H1 (cell line): ENCODE measurements around the gene MSANTD2. TPM values are rescaled to one million over a fixed set of nuclear protein-coding genes. Genes with fewer than 3 reads are reported as not detected.

Source experiments
- CTCF ChIA-PET: fragments of 300-600 bp; sonication (Branson Sonifier 250); formaldehyde crosslinking; loops from one replicate; lab custom pipeline; 2021; ENCODE audit not compliant: partially characterized antibody; lab: Charles Lee
- POLR2A ChIA-PET: fragments of 300-600 bp; sonication (Branson Sonifier 250); formaldehyde crosslinking; loops from one replicate; lab custom pipeline; 2021; ENCODE audit warnings: inconsistent platforms; ENCODE audit not compliant: partially characterized antibody; lab: Charles Lee
- DNase-seq, 2 experiments: peaks; one replicate each; pipeline versions ENCODE4 v3.0.0 to v3.0.0-alpha.2; 2010 to 2022; ENCODE audit warnings: low spot score in 2 of 2, low read depth in 1 of 2, mixed read lengths in 1 of 2
- FAIRE-seq: peaks from 2 replicates; lab custom pipeline; 2011; peaks lifted over from hg19 to GRCh38; lab: Jason Lieb, UNC
- H2AFZ ChIP-seq: 2 replicates; pipeline ENCODE4 v1.8.1; 2012; ENCODE audit warnings: low read length, inconsistent platforms
- H2AK5ac ChIP-seq: 2 replicates; pipeline ENCODE4 v1.6.1; 2013; ENCODE audit warnings: low read depth, low read length
- H2BK120ac ChIP-seq: replicated peaks from 2 replicates; pipeline ENCODE3; 2013; ENCODE audit warnings: low read depth, low read length, inconsistent platforms
- H2BK12ac ChIP-seq: 2 replicates; pipeline ENCODE4 v1.6.1; 2013; ENCODE audit warnings: low read depth, low read length
- H2BK15ac ChIP-seq: 2 replicates; pipeline ENCODE4 v1.6.1; 2013; ENCODE audit warnings: low read length
- H2BK20ac ChIP-seq: 2 replicates; pipeline ENCODE4 v1.6.1; 2013; ENCODE audit warnings: low read length
- H2BK5ac ChIP-seq: 2 replicates; pipeline ENCODE4 v1.6.1; 2013; ENCODE audit warnings: low read depth, low read length
- H3K14ac ChIP-seq: 2 replicates; pipeline ENCODE4 v1.6.1; 2013; ENCODE audit warnings: inconsistent platforms; ENCODE audit not compliant: insufficient read length
- H3K18ac ChIP-seq: 2 replicates; pipeline ENCODE4 v1.6.1; 2013; ENCODE audit warnings: low read length; ENCODE audit errors: extremely low read depth
- H3K23ac ChIP-seq: 2 replicates; pipeline ENCODE4 v1.6.1; 2013; ENCODE audit warnings: inconsistent platforms; ENCODE audit not compliant: insufficient read length
- H3K23me2 ChIP-seq: 2 replicates; pipeline ENCODE4 v1.6.1; 2013; ENCODE audit warnings: low read depth, low read length
- H3K27ac ChIP-seq: 2 replicates; pipeline ENCODE4 v1.6.1; 2011; ENCODE audit warnings: low read depth, low read length, inconsistent platforms
- H3K27me3 ChIP-seq, 4 experiments: replicated peaks in 1 of 4; 1 replicate in 1 of 4; 2 replicates in 3 of 4; pipeline versions ENCODE4 v1.6.1 to v1.8.1; 2011 to 2013; ENCODE audit warnings: low read length in 3 of 4, mild to moderate bottlenecking in 3 of 4, inconsistent platforms in 2 of 4, mixed read lengths in 2 of 4, moderate library complexity in 1 of 4; ENCODE audit not compliant: control insufficient read depth in 3 of 4, insufficient read depth in 3 of 4; ENCODE audit errors: extremely low read depth in 1 of 4
- H3K36me3 ChIP-seq, 4 experiments: 2 replicates each; pipeline versions ENCODE4 v1.6.1 to v1.8.1; 2011 to 2013; ENCODE audit warnings: mild to moderate bottlenecking in 4 of 4, low read length in 3 of 4, moderate library complexity in 2 of 4, control low read depth in 1 of 4, inconsistent platforms in 1 of 4; ENCODE audit not compliant: insufficient read depth in 4 of 4, control insufficient read depth in 2 of 4
- H3K4ac ChIP-seq: replicated peaks from 2 replicates; pipeline ENCODE3; 2013; ENCODE audit warnings: low read length, low read depth, mixed read lengths, inconsistent platforms; ENCODE audit not compliant: insufficient read length
- H3K4me1 ChIP-seq, 4 experiments: replicated peaks in 1 of 4; 1 replicate in 1 of 4; 2 replicates in 3 of 4; pipeline versions ENCODE4 v1.6.1 to v1.8.1; 2011 to 2013; ENCODE audit warnings: low read length in 3 of 4, inconsistent platforms in 2 of 4, mixed read lengths in 1 of 4; ENCODE audit not compliant: insufficient read depth in 4 of 4, control insufficient read depth in 3 of 4
- H3K4me2 ChIP-seq, 2 experiments: 2 replicates each; pipeline versions ENCODE4 v1.6.1 to v1.8.1; 2011 to 2013; ENCODE audit warnings: low read depth in 2 of 2, low read length in 2 of 2, control low read depth in 1 of 2, inconsistent platforms in 1 of 2, mild to moderate bottlenecking in 1 of 2; ENCODE audit not compliant: insufficient read depth in 1 of 2
- H3K4me3 ChIP-seq, 4 experiments: fragments of 200-600, 300-600 bp in 1 of 4; sonication (generic), shearing (Covaris generic), sonication (Bioruptor Twin) in 1 of 4; 2 replicates each; pipeline versions ENCODE4 v1.5.1 to v1.8.1; 2011 to 2016; ENCODE audit warnings: low read length in 4 of 4, low read depth in 3 of 4, control low read depth in 2 of 4, inconsistent platforms in 2 of 4, mild to moderate bottlenecking in 2 of 4, mixed read lengths in 1 of 4, moderate library complexity in 1 of 4; ENCODE audit not compliant: insufficient read depth in 2 of 4; ENCODE audit errors: extremely low read depth in 1 of 4
- H3K56ac ChIP-seq: replicated peaks from 2 replicates; pipeline ENCODE3; 2013; ENCODE audit warnings: low read depth, mild to moderate bottlenecking, mixed read lengths, low read length, inconsistent platforms; ENCODE audit not compliant: insufficient read length
- H3K79me1 ChIP-seq: 2 replicates; pipeline ENCODE4 v1.6.1; 2013; ENCODE audit warnings: low read depth, low read length, control low read depth
- H3K79me2 ChIP-seq, 2 experiments: 2 replicates each; pipeline versions ENCODE4 v1.6.1 to v1.8.1; 2012 to 2013; ENCODE audit warnings: low read length in 2 of 2, mild to moderate bottlenecking in 2 of 2, inconsistent platforms in 1 of 2; ENCODE audit not compliant: insufficient read depth in 2 of 2, control insufficient read depth in 1 of 2
- H3K9ac ChIP-seq, 4 experiments: replicated peaks in 1 of 4; 1 replicate in 1 of 4; 2 replicates in 3 of 4; pipeline versions ENCODE4 v1.6.1 to v1.8.1; 2011 to 2013; ENCODE audit warnings: low read depth in 3 of 4, low read length in 3 of 4, control low read depth in 2 of 4, mild to moderate bottlenecking in 2 of 4, moderate library complexity in 2 of 4, inconsistent platforms in 1 of 4; ENCODE audit errors: extremely low read depth in 1 of 4
- H3K9me3 ChIP-seq, 2 experiments: 2 replicates each; pipeline versions ENCODE4 v1.6.1 to v1.8.1; 2012 to 2013; ENCODE audit warnings: mild to moderate bottlenecking in 2 of 2, moderate library complexity in 2 of 2, control low read depth in 1 of 2, inconsistent platforms in 1 of 2, low read depth in 1 of 2, low read length in 1 of 2, mixed read lengths in 1 of 2; ENCODE audit not compliant: insufficient read depth in 2 of 2
- H4K20me1 ChIP-seq, 2 experiments: replicated peaks in 1 of 2; 2 replicates each; pipeline versions ENCODE3 to v1.8.1; 2011 to 2013; ENCODE audit warnings: inconsistent platforms in 2 of 2, low read length in 2 of 2, mild to moderate bottlenecking in 1 of 2; ENCODE audit not compliant: insufficient read depth in 2 of 2, control insufficient read depth in 1 of 2
- H4K5ac ChIP-seq: 2 replicates; pipeline ENCODE4 v1.6.1; 2013; ENCODE audit warnings: low read length, low read depth, mixed read lengths, inconsistent platforms; ENCODE audit not compliant: insufficient read length
- H4K8ac ChIP-seq: 2 replicates; pipeline ENCODE4 v1.8.0; 2013; ENCODE audit warnings: mild to moderate bottlenecking, moderate library complexity, low read length, inconsistent platforms; ENCODE audit not compliant: insufficient read depth; ENCODE audit errors: extremely low read depth
- H4K91ac ChIP-seq: replicated peaks from 2 replicates; pipeline ENCODE3; 2013; ENCODE audit warnings: low read length, mixed read lengths, inconsistent platforms; ENCODE audit not compliant: insufficient read length
- EZH2 ChIP-seq: fragments of 200-600 bp; sonication (generic); IDR thresholded peaks from 2 replicates; pipeline ENCODE4 v1.7.1; 2012; ENCODE audit warnings: low read depth, mild to moderate bottlenecking, moderate library complexity, low read length, inconsistent platforms; ENCODE audit not compliant: severe bottlenecking
- GABPA ChIP-seq: IDR thresholded peaks from 2 replicates; pipeline ENCODE4 v1.6.1; 2011; ENCODE audit warnings: mild to moderate bottlenecking, low read length, moderate library complexity, borderline replicate concordance; ENCODE audit not compliant: insufficient read depth
- JUN ChIP-seq: IDR thresholded peaks from 2 replicates; pipeline ENCODE4 v1.6.1; 2011; ENCODE audit warnings: low read depth, mild to moderate bottlenecking, improper control_type of control experiment, low read length
- NANOG ChIP-seq: IDR thresholded peaks from 2 replicates; pipeline ENCODE4 v1.6.1; 2011; ENCODE audit warnings: low read length, low read depth, mild to moderate bottlenecking, inconsistent platforms; ENCODE audit not compliant: insufficient read depth, poor library complexity, severe bottlenecking
- RNF2 ChIP-seq: fragments of 200-900, 300-1000 bp; sonication (generic); IDR thresholded peaks from 2 replicates; pipeline ENCODE4 v1.7.1; 2016; ENCODE audit warnings: borderline replicate concordance, low read depth, mild to moderate bottlenecking, antibody characterized with exemption, low read length; ENCODE audit not compliant: poor library complexity, severe bottlenecking; ENCODE audit errors: missing control alignments
- RXRA ChIP-seq: IDR thresholded peaks from 2 replicates; pipeline ENCODE4 v1.6.1; 2011; ENCODE audit warnings: low read depth, mild to moderate bottlenecking, low read length, moderate library complexity; ENCODE audit not compliant: insufficient read depth
- SIN3A ChIP-seq, 2 experiments: IDR thresholded peaks in 1 of 2; conservative IDR thresholded peaks in 1 of 2; 2 replicates each; pipeline ENCODE4 v1.6.1; 2011 to 2012; ENCODE audit warnings: low read length in 2 of 2, improper control_type of control experiment in 1 of 2, low read depth in 1 of 2, mild to moderate bottlenecking in 1 of 2
- SUZ12 ChIP-seq: fragments of 200-600 bp; sonication (generic); IDR thresholded peaks from 2 replicates; pipeline ENCODE4 v1.6.1; 2012; ENCODE audit warnings: mild to moderate bottlenecking, inconsistent platforms, low read length, moderate library complexity, mixed read lengths
- YY1 ChIP-seq: IDR thresholded peaks from 2 replicates; pipeline ENCODE4 v1.6.1; 2011; ENCODE audit warnings: low read depth, mild to moderate bottlenecking, low read length
- WGBS, 2 experiments: shearing (Covaris generic) in 1 of 2; methylation state at CpG; one replicate each; pipeline versions ENCODE4 v1.1.6 to v1.1.7; 2013 to 2015; ENCODE audit warnings: low lambda C conversion rate in 2 of 2, mixed read lengths in 2 of 2, inconsistent platforms in 1 of 2, low coverage in 1 of 2, missing lambda C conversion rate in 1 of 2; ENCODE audit not compliant: insufficient replicate concordance in 2 of 2, insufficient coverage in 1 of 2, insufficient read length in 1 of 2; ENCODE audit errors: extremely low coverage in 1 of 2, missing lambda C conversion rate in 1 of 2; 5-methylcytosine and 5-hydroxymethylcytosine counted together
- polyA plus RNA-seq, 7 experiments: library from polyadenylated mRNA; depleted of rRNA in 3 of 7; stranded (reverse) in 5 of 7; unstranded in 2 of 7; fragments of >200 nt in 5 of 7; fragments of 200-250 nt in 2 of 7; gene quantifications; 1 replicate in 5 of 7; 2 replicates in 1 of 7; 4 replicates in 1 of 7; pipeline versions ENCODE4 v1.2.1 to v1.2.3, GENCODE V29; 2011 to 2013; ENCODE audit warnings: missing spikeins in 2 of 7, mixed read lengths in 2 of 7
- total RNA-seq: library from RNA; stranded (reverse); fragmentation: NEBNext Ultra II Directional; extraction: Animal tissue kit (Norgen Biotek cat#: 25700); gene quantifications from 2 replicates; pipeline ENCODE4 v1.2.1, GENCODE V29; 2021

MSANTD2 gene
- total and polyA plus RNA-seq, 2 of the 8 experiments (the other 6 are each of a cell fraction or from before 2014, with no cell fraction given) = 8.2 to 15.9 TPM

DNA sequence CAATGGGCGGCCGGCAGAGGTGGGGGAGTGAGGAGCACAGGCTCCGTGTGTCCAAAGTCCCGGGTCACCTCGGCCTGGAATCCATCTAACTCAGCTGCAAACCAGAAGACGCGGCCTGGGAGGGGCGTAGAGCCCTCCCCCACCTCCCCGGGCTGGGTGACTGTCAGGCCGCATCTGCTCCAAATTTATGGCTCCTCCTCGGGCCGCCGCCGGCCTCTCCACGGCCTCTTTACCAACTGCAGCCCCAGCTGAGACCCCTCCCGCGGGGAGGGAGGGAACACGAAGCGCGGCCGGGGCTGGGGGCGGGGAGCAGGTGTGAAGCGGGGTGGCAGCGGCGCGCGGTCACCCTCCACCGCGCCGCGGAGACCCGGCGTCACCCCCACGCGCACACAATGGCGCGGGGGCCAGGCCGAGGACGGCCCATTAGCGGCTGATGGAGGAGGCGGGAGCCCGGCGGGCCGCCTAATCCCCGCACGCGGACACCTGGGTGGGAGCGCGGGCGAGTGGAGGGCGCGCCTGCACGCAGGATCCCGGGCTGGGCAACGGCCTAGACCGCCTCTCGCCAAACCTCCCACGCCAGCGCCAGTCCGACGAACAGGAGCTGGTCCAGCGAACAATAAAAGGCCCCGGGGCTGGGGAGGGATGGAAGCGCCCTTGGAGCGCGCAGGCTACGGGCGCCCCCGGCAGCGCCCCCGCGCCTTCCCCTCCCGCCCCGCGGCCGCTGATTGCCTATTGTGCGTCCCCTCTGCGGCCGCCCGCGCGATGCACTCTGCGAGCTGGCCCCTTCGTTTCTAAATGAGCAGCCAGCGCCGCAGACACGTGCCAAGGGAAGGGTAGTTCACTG is 39.1 kb upstream of the MSANTD2 start:
- peak overlapping the region; percentile 72 to 74 for H3K4me2 ChIP-seq
- FAIRE-seq (no peak), DNase-seq (peak in 1 of 2 experiments; percentile 66)
- peak overlapping the region; percentile 16 to 56 (median 28); a peak in 6 of 8 replicates for H3K4me3 ChIP-seq
- H2BK12ac ChIP-seq = peak overlapping the region; percentile 50; the same call in 1 of the 2 replicates
- peaks cover 0 to 5% (median 0%) of the 10 kb centered on the region in 4 experiments; a peak in 1 of 8 replicates for H3K36me3 ChIP-seq
- H2BK20ac ChIP-seq = no peak overlapping the region
- H2BK15ac ChIP-seq = no peak overlapping the region
- H3K27ac ChIP-seq = no peak overlapping the region
- peaks cover 9 to 28% of the 10 kb centered on the region in 2 experiments for H4K20me1 ChIP-seq
- CTCF ChIA-PET = interaction anchor here (0.7 to 8.3 kb wide), 20 partner anchors 8 to 578 kb away, joined by 3 to 108 read pairs (median 6); partner anchors contain the start of genes MSANTD2 and ROBO3
- 2% methylated on average over 47 of the region's 87 CpGs; no CpG with 5 or more reads in 1 of the 2 experiments for WGBS, 2 experiments
- peaks cover 65 to 76% (median 71%) of the 10 kb centered on the region in 4 experiments for H3K27me3 ChIP-seq
- H2AK5ac ChIP-seq = no peak overlapping the region
- H3K9ac ChIP-seq = no peak overlapping the region
- H3K14ac ChIP-seq = no peak overlapping the region
- H3K79me1 ChIP-seq = no peaks in the 10 kb centered on the region
- peaks cover under 1 to 22% (median 7%) of the 10 kb centered on the region in 4 experiments for H3K4me1 ChIP-seq
- no peak overlapping the region for H3K4ac ChIP-seq
- no peak overlapping the region for H4K5ac ChIP-seq
- no peaks in the 10 kb centered on the region for H3K9me3 ChIP-seq
- H3K79me2 ChIP-seq = no peaks in the 10 kb centered on the region
- no peak overlapping the region for H4K8ac ChIP-seq
- H3K56ac ChIP-seq = no peak overlapping the region
- H3K18ac ChIP-seq = no peak overlapping the region; the same call in 1 of the 2 replicates
- POLR2A ChIA-PET = interaction anchor here (1.7 to 2.1 kb wide), 2 partner anchors 37 to 40 kb away, joined by 4 to 5 read pairs; partner anchors contain the start of gene MSANTD2
- H2BK5ac ChIP-seq = no peak overlapping the region
- H3K23ac ChIP-seq = no peak overlapping the region
- no peak overlapping the region for H2BK120ac ChIP-seq
- peaks cover 2% of the 10 kb centered on the region; the same call in 1 of the 2 replicates for H3K23me2 ChIP-seq
- no peak overlapping the region for H2AFZ ChIP-seq
- no peak overlapping the region for H4K91ac ChIP-seq
- TF ChIP-seq GABPA = no peak
- TF ChIP-seq NANOG = no peak
- TF ChIP-seq JUN = no peak
- no peak for TF ChIP-seq SIN3A (conservative IDR thresholded peaks at IDR 0.05 in 1 of 2, IDR thresholded peaks at IDR 0.05 in 1 of 2; ENCODE audit: low read depth in 1 of 2, low read length in 2 of 2)
- TF ChIP-seq YY1 = no peak
- no peak for TF ChIP-seq RXRA
- peak; percentile 0 for TF ChIP-seq RNF2
- TF ChIP-seq SUZ12 = peak; percentile 97
- peak; percentile 95 for TF ChIP-seq EZH2
